Mammary microvascular endothelial cell (primary cell): ENCODE measurements around the gene MLLT1. TPM values are rescaled to one million over a fixed set of nuclear protein-coding genes. Genes with fewer than 3 reads are reported as not detected.

ENCODE experiments used
- total RNA-seq: library from RNA; depleted of rRNA; stranded (reverse); fragments of >200 nt; gene quantifications from 2 replicates; pipeline ENCODE4 v1.2.3, GENCODE V29; 2015

The MLLT1 gene
- 20.2 and 22.0 TPM in 2 replicates for total RNA-seq

GRCh38 chr19:6279931-6280591 lies at the start of gene MLLT1:
TSS of gene MLLT1 (minus strand) at chr19:6279975. CDS start at chr19:6279784, 191 bp downstream.

Other genes starting within 250 kb of the MLLT1 start
- 3.1 and 3.9 TPM in 2 replicates for gene RFX2, start 169.5 kb downstream of the MLLT1 start, total RNA-seq
- not detected in 2 replicates for gene ACSBG2, start 144.3 kb downstream of the MLLT1 start, total RNA-seq
- not detected in 2 replicates for gene ACER1, start 53.6 kb upstream of the MLLT1 start, total RNA-seq
- 134 and 153 TPM in 2 replicates for gene CLPP, start 81.6 kb upstream of the MLLT1 start, total RNA-seq
- gene ALKBH7, start 92.8 kb upstream of the MLLT1 start, total RNA-seq, result 23.7 and 27.7 TPM in 2 replicates
- gene PSPN, start 96.0 kb upstream of the MLLT1 start, total RNA-seq, result 0.84 and 3.9 TPM in 2 replicates
- 35.0 and 39.8 TPM in 2 replicates for gene GTF2F1, start 113.2 kb upstream of the MLLT1 start, total RNA-seq
- gene KHSRP, start 144.8 kb upstream of the MLLT1 start, total RNA-seq, result 168 and 220 TPM in 2 replicates
- not detected in 2 replicates for gene SLC25A41, start 153.8 kb upstream of the MLLT1 start, total RNA-seq
- gene SLC25A23, start 179.8 kb upstream of the MLLT1 start, total RNA-seq, result 10.1 and 11.4 TPM in 2 replicates
- not detected in 2 replicates for gene CRB3, start 184.3 kb upstream of the MLLT1 start, total RNA-seq
- not detected in 2 replicates for gene DENND1C, start 201.8 kb upstream of the MLLT1 start, total RNA-seq
- not detected in 2 replicates for gene TUBB4A, start 222.3 kb upstream of the MLLT1 start, total RNA-seq